DMS 273 (cell line): ENCODE measurements around the gene VAT1L.

Source experiments
- DNase-seq: peaks from one replicate; lab custom pipeline; 2025; ENCODE audit not compliant: unreplicated experiment; lab: John Stamatoyannopoulos, UW

The VAT1L gene

DNA sequence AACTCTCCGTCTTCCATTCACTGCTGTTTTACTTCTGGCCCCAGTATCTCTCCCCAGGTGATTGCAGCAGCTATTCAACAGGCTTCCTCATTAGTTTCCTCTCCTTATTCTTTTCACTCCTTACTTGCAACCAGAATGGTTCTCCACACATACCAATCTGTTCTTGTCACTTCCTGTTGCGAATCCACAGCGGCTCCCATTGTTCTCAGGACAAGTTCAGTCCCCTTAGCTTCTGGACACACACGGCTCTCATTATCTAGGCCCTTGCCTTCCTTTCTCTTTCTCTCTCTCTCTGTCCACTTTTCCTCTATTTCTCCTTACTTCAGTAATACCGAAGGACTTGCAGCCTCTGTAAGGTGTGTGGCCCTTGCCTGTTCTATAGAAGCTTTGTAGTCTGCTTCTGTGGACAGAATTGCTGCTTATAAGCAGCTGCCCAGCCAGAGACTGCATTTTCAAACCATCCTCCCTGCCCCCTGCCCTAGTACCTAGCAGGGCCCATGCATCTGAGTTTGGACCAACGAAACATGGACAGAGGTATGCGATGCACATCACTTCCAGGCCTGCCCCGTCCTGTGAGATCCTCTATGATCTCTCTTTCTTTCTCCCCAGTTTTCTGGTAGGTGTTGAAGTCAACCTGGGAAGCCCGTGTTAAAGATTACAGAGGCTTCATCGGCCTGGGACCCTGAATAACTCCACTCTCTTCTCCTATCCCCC is 45.7 kb downstream of the VAT1L start:
- DNase-seq, result no peak

GRCh38 chr16:77834635-77835540 is 46.5 kb downstream of the VAT1L start:
- DNase-seq, result no peak

DNA sequence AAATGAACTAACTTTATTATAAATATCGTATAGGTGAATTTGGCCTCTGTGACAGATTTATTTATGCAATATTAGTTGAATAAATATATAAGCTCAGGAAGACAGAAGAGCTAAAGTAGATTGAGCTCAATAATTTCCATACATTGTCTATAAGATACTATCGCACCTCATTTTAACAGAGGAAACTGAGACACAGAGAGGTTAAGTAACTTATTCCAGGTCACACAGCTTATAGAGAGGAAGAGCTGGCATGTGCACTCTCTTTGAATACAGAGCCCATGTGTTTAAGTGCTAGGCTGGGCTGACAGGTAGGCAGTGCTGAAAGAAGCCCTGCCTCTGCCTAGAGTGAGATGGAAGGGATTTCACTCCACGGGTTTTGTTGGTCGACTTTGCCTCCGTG is 48.4 kb downstream of the VAT1L start:
- DNase-seq, result no peak

GRCh38 chr16:77838597-77839255 is 50.4 kb downstream of the VAT1L start:
- no peak for DNase-seq

- DNase-seq, result no peak
Observed at GRCh38 chr16:77840093-77840492, 51.7 kb downstream of the VAT1L start.

GRCh38 chr16:77840673-77841501 is 52.5 kb downstream of the VAT1L start:
- DNase-seq, result no peak

DNA sequence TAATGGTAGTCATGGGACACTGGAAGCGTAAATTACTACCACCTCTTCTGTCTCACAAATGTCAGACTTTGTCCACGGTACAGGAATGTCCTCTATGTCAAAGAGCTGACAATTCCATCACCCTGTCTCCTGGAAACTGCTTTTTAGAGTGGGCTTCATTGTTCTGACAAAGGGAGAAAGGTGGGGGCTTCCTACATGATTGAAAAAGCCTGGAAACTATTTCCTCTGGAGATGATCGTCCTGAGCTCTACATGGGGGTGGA is 53.1 kb downstream of the VAT1L start:
- DNase-seq, result no peak

DNA sequence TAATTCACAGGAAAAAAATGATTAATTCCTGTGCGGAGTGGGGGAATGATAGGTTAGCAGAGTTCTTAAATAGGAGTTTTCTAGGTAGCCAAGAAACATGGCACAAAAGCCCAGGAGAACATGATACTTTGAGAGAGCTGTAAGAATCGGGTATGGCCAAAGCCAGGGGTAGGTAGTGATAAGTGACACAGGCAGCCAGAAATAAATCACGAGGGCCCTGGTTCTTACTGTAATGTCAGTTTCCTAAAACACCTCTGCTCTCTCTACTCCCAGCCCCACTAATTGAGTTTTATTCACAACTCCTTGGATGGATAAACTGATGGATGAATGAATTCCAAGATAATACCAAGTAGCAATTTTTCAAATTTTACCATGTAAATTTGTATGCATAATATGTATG is 54.1 kb downstream of the VAT1L start:
- no peak for DNase-seq

DNA sequence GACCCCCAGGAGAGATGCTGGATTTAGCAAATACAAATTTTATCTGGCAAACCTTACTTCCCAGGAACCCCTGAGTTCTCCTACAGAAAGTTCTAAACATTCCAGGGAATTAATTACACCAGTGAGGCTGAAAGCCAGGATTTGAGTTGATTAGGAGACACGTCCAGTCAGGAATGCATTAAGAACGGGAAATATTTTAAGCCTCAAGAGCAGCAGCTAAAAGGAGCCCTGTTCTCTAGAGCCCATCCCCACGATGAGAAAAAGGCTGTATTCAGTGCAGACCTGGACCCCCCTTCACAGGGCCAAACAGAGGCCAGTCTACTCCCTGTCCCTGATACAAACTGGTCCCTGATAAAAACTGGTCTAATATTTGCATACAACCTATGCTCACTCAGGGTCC is 55.0 kb downstream of the VAT1L start:
- DNase-seq, result no peak

DNA sequence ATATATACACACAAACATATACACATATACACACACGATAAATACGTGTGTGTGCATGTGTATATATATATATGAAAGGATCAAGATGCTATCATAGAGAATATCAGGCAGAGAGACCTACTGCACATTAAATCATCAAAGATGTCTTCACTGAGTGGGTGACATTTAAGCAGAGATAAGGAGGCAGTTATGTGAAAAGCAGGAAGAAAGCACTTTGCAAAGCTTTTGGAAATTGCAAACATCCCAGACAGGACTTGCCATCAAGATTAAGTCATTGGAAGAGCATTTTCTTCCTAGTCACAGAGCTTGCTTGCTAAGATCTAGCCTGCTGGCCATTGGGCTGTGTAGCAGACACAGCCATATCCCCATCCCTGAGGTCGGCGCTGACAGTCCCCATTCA is 56.4 kb downstream of the VAT1L start:
- DNase-seq, result no peak

DNA sequence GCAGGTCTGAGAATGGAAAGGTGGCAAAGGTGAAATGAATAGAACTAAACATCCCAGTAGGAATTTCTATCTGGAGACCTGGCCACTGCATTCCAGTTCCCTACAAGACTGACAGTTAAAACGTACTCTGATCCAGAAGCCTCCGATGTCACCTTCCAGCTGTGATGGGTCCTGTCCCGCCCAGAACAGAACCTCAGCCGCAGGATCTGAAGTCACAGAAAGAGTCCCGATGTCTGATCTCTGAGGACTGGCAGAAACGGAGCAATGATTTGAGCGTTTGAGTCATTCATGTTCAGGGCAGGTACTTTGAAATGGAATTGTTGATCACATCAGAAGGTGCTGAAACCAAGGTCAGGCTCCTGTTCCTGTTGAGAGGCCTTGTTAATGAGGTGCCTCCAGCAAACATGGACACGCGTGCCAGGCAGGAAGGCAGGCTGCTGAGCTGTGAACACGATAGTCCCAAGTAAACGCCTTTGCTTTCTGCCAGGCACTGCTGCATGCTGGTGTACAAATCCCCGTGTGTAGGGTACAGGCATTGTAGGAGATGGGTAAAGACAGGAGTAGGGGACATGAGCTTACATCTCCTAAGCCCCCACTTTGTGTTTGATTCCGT is 61.4 kb downstream of the VAT1L start:
- no peak for DNase-seq

DNA sequence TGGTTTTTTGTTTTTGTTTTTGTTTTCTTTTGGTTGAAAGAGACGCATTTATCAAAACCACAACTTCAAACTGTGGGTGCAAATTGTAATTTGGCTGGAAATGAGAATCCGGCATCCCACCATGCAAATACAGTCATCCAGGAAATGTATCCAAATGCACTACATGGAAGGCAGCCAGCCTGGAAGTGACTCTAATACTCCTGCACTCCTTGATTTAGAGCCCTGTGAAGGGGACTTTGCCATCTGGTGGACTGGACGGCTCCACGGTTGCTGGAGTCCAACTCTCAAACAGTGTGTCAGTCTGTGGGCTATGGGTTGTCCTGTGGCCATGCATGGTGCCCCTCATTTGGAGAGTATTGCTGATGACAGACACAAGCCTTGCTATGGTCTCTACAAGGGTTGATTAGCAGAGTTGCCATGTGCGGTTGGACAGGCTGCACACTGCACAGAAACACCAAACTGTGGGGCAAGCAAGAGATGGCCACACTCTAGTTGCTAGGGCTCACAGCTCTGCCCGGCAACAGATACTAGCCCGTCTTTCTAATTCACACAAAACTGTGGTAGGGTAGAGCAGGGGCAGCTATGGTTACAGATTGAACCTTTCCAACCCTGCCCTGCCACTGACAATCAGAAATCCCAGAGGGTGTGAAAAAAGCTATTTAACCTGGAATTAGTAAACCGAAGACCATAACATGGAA is 62.4 kb downstream of the VAT1L start:
- peak; percentile 12 for DNase-seq

DNA sequence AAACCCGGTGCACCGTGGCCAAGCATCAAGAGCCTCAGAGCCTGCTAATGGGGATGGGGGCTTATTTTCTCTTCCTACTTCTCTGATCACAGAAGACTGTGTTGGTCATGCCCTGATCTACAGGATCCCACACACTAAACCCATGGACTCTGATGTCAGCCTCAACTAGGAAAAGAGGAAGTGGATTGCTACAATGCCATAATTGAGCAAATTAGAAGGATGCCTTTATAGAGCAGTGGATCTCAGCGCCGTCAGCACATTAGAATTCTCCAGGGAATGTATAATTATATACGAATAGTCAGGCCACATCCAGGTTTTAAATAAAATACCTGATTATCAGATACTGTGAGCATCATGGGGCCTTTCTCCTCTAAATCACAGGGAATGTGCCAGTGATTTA is 64.8 kb downstream of the VAT1L start:
- no peak for DNase-seq

GRCh38 chr16:77856438-77857160 is 68.2 kb downstream of the VAT1L start:
- DNase-seq, result no peak

GRCh38 chr16:77858060-77858459 is 69.7 kb downstream of the VAT1L start:
- DNase-seq, result no peak

DNA sequence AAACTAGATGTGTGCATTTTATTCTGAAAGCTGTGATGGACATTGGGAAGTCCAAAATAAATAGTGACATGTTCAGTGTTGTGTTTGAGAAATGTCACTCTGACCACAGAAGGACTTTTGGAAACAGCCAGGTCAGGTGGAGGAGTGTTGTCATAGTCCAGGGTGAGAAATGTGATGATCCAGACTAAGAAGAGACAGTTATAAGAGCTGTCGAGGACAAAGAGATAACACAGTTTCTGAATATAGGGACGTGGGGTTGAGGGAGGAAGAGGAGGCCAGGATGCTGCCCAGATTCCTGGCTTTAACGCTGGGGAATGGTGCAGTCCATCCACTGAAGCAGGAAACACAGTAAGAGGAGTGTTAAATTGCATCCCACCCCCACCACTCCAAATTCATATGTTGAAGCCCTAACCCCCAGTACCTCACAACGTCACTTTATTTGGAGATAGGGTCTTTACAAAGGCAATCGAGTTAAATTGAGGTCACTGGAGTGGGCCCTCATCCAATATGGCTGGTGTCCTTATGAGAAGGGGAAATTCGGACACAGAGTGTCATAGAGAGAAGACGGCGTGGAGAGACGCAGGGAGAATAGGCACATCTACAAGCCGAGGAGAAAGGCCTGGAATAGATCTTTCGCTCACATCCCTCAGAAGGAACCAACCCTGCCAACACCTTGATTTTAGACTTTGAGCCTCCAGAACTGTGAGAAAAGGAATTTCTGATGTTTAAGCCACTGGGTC is 71.3 kb downstream of the VAT1L start:
- DNase-seq, result no peak

- no peak for DNase-seq
Observed at GRCh38 chr16:77860953-77861352, 72.6 kb downstream of the VAT1L start.

- DNase-seq, result no peak
Observed at GRCh38 chr16:77863250-77863649, 74.9 kb downstream of the VAT1L start.

DNA sequence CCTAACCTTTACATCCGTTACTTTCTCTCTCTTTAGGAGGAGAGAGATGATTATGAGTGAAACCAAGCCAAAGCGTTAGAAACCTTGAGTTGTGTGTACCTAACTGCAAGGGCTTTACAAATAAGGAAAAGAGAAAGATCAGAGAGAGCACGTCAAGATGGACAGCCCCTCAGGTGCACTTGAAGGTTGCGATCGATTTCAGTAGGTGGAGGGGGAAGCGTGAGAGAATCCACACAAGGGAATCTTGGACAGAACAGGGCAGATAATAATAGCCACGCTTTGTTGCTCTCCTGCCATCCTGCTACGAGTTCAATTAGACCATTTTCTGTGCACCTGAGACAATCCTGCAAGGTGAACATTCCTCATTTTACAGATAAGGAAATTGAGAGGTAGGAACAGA is 78.4 kb downstream of the VAT1L start:
- no peak for DNase-seq
